ENCODE measurements around the gene DEDD.

DEDD gene

GRCh38 chr1:161091093-161091492 is 41.4 kb downstream of the DEDD start:
- DNase-seq = no peak

DNA sequence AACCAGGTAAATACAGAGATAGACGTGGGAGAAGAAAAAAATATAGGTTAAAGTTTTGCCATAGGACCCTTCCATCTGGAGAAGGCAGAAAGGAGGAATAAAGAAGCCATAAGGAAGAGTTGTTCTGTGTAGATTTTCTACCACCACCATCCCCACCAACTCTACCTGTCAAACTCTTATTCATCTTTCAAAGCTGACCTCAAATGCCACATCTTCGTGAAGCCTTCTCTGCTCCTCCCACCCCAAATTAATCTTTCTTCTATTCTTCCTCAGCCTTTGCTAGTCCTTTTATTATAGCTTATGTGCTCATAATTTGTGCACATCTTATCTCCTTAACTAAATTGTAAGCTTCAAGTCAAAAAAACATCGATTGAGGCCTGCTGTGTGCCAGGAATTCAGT is 41.9 kb downstream of the DEDD start:
- no peak for DNase-seq

- no peak for DNase-seq
Measured at GRCh38 chr1:161089938-161090337, 42.5 kb downstream of the DEDD start.

DNA sequence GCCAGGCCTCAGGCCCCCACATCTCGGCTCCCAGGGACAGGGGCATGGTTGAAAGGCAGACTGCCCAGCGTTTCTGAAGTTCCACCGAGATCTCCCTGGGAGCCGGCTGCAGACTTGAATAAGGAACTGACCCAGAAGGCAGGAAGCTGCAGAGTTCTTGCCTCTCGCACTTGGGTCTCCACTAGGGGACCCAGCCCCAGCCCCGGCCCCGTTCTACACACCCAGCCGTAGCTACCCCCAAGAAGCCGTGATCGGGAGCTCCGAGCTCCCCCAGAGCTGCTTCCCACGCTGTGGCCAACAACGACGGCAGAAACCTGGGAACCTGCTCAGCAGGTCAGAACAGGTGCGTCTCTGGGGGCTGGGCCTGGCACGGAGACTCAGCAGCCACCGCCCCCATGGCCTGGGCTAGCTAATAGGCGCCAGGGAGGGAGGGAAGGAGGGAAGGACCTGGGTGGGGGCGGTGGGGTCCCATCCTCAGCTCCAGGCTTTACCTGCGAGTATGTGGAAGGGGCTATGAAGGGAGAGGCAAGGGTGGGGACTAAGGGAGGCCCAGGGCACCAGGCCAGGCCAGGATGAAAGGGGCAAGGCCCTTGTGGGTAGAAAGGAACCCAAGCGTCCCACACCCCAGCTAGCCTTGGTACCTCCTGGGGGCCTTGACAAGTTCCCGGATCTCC is 43.1 kb downstream of the DEDD start, which contains the start of gene NECTIN4:
NECTIN4 (minus strand) TSS at position 308 of the 674 bp plus-strand sequence; CDS start at position 46, 262 bp downstream.
- no peak for DNase-seq

DNA sequence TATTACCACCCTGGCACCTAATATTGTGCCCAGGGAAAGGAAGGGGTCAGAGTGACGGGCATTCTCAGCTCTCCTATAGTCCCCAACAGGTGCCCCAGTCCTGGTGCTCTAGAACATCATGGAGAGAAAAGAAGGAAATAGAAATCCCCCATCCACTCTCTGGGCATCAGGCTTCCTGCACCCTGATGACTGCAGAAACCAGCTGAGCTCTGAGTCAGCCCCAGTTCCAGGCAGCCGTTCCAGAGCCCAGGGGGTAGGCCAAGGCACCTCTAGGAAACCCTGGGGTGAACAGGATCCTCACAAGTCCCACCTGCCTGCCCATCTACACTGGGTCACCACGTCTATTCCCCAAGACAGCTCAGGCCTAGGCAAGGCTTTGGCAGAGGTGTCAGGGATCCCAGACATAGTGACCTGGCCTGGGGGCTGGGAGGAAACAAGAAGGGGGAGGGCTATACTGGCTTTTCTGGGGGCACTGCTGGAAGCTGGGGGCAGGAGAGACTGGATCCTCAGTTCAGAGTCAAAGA is 43.8 kb downstream of the DEDD start:
- no peak for DNase-seq

DNA sequence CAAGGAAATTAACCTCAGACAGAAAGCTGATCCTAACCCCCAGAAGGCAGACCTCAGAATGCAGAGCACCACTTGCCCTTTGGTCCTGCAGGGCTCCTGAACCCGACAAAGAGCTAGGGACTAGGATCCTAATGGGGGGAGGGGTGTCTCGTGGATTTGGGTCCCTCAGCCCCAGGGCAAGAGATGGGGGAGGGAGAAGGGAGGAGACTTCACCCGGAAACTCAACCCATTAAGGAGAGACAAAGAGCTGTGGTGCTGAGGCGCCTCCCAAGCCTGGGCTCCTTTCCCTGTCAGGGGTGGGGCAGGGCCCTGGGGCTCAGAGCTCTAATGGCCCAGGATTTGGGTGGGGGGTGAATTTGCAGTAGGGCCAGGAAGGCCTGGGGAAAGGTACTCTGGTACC is 46.0 kb downstream of the DEDD start:
- DNase-seq = no peak

DNA sequence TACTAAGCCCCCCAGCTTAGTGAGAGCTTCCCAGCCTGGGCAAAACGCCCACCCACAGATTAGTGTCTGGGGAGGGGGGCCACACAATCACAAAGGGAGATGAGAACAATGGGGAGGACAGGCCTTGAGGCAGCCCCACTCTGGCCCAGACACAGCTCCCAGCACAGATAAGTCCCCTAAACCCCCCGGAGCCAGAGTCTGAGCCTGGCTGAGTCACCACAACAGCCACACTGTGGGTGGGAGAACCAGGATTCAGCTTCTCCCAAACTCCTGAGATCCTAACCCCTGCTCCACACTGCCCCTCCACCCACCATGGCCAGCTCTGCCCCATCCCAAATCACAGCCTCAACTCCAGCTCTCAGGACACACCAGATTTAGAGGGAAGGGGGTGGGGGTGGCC is 47.3 kb downstream of the DEDD start:
- DNase-seq = no peak

- no peak for DNase-seq
Measured at GRCh38 chr1:161084597-161084988, 47.9 kb downstream of the DEDD start.

- DNase-seq = no peak
Measured at GRCh38 chr1:161083748-161084596, 48.5 kb downstream of the DEDD start.

GRCh38 chr1:161082996-161083747 is 49.3 kb downstream of the DEDD start:
- DNase-seq = no peak

DNA sequence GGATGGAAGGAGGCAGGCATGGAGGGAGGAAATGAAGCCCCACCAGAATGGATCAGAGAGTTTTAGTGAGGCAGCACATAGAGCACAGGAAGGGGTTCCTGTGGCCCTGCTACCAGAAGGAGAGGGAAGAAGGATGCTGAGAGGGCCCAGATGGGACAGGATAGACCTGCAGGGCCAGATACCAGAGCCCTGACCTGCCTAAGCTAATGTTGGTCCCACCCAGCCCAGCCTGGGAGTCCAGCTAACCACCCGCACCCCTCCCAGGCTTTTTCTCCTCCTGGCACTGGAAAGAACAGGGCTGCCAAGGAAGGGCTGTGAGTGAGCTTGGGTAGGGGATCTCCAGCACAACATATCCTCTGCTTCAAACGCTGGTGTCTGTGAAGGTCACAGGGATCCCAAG is 50.0 kb downstream of the DEDD start:
- DNase-seq = no peak

DNA sequence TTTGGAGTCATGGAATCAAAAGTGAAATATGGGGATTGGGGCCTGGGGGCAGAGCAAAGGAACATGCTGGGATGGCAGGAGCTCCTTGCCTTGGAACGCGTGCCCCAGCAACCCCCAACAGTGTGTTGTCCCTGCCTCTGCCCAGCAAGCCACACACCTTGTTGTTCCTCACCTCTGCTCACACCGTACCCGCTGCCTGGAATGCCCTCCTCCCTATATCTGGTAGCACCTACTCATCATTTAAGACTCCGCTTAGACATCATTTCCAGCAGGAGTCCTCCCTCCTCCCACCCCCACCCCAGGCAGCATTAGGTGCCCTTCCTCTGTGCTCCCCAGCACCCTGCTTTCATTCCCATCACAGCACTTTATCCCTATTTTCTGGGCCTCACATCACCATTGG is 50.9 kb downstream of the DEDD start:
- no peak for DNase-seq

- no peak for DNase-seq
Measured at GRCh38 chr1:161080441-161081405, 51.7 kb downstream of the DEDD start.

DNA sequence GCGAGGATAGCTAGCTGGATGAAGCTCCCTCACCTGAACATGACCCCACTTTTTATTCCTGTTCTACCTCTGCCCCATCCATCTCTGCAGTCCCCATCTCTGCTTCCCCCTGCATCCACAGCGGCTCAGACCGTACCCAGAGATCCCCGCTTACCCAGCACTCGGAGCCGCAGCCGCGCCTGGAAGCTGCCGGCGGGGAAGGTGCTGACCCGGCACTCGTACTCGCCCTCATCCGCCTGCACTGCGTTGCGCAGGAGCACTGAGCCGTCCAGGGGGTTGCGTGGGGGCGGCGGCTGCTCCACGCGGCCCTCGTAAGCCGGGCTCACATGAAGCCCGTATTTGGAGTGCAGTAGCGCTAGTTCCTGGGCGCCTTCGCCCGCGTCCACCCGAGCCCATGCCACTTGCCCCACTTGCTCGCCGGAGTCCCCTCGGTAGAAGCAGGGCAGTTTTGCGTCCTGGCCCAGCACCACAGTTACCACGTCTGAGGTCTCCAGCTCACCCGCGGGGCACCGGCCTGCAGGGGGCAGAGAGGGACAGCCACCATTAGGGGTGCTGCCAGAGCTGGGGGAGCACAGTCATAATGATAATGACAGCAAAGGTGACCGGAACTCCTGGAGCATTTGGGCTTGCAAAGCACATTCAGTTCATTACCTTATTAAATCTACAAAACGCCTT is 52.9 kb downstream of the DEDD start:
- no peak for DNase-seq

GRCh38 chr1:161077426-161077825 is 55.0 kb downstream of the DEDD start:
- no peak for DNase-seq

DNA sequence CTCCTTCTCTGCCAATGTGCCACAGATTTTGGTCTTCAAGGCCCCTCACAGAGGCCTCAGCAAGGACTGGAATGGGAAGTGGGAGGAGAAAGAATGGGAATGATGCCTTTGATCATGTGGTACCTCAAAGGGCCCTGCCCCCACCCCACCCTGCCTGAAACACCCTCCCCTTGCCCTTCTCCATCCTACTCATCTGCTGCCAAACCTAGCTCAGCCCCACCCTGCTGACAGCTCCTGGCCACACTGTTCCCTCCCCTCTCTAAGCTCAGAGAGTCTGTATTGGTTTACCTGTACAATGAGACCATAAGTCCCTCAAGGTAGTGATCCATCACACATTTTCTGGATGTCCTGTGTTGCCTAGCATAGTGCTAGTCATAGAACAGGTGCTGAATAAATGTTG is 56.1 kb downstream of the DEDD start:
- no peak for DNase-seq

DNA sequence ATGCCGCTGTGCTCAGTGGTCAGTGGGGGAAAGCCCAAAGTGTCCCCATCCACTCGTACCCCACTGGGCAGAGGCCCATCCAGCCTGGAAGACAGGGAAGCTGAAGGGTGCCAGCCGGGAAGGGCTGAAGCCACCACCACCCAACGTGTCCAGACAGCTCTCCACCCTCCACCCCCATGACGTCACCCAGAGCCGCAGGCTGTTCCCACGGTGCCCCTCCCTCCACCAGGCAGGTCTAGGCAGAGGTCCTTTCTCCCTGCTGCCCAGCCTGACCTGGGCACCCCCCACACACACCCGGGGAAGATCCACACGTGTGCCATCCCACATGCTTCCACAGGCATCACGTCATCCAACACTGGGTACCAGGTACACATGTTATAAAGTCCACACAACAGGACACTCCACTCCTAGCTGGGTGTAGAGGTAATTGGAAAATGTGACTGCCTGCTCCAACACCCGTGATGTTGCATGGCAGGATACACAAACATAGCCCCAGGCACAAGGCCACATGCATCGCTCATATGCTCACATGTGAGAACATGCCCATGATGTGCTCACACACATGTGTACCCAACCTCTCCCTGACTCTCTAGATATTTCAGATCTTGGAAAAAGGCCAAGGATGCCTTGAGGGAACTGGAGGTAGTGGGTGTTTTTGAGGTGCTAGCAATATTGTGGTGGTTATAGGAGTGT is 57.6 kb downstream of the DEDD start:
- DNase-seq = no peak

DNA sequence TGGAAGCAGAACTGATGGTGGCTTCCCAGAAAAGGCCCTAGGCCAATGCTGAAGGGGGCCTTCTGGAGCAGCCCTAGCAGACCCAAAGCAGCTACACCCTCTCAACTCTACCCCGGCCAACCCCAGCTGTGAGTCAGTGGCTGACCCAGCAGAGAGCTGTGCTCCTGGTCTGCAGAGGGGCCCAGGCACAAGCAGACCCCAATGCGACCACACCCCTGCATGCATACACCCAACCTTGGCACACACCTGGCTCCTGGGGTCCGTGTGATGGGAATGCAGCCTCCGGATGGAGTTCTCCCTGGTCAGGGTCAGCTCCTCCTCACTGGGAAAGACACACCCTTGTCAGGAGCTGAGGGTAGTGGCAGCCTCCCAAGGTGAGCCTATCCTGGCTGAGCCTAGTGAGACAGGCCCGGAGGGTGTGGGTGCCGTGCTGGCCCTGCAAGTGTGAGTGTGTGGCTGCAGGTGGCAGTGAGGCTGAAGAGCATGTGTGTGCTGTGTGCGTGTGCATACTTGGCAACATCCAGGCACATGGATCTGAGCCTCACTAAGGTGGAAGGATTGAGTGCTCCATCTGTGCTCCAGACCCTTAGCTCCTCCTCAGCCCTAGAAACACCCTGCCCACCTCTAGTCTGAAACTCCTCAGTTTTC is 58.9 kb downstream of the DEDD start:
- DNase-seq = no peak

DNA sequence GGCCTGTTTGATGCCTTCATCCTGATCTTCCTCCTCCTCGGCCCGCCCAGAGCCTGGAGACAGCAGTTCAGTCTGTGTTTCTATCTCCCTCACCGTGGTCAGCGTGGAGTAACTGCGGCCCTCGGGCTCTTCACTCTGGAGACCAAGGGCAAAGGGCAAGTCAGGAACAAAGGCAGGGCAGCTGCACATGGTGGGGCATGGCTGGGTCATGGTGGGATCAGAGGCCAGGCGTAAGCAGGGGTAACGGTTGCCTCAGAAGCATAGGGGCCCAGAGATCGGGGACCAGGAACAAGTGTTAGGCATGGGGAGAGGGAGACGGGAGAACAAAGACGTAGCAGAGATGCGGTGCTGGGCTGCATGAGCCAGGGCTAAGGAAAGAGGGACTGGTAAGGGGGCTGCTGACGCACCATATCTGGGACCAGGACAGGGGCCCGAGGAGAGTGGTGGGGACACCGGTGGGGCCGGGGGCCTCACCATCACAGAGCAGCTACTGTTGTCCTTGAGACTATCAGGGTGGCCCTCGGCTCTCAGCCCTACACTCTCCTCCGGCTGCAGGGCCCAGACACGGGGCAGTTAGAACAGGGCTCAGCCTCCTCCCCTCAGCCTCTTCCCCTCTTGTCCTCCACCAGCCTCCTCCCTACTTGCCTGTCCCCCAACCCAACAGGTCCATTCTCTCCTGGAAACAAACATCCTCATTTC is 59.6 kb downstream of the DEDD start:
- no peak for DNase-seq

Data from T-helper 1 cell (primary cell).